Tibial nerve (tissue), 3 donors: Measurements from ENCODE around the gene RANBP2.

ENCODE experiments used
- POLR2A ChIP-seq, 2 donors: fragments of 450-650 bp; IDR thresholded peaks; one replicate each; pipeline ENCODE4 v1.6.1; 2017; ENCODE audit warnings: antibody characterized with exemption in 2 of 2, mild to moderate bottlenecking in 2 of 2, moderate library complexity in 2 of 2
- TF ChIP-seq, protein P1 (sequence below), 5 experiments: fragments of 200-600 bp in 3 of 5; fragments of 450-650 bp in 2 of 5; sonication (generic) in 3 of 5; IDR thresholded peaks; one replicate each; pipeline ENCODE4 v1.5.1; 2016 to 2019; ENCODE audit warnings: antibody characterized with exemption in 5 of 5, mild to moderate bottlenecking in 3 of 5, moderate library complexity in 2 of 5

DNA sequence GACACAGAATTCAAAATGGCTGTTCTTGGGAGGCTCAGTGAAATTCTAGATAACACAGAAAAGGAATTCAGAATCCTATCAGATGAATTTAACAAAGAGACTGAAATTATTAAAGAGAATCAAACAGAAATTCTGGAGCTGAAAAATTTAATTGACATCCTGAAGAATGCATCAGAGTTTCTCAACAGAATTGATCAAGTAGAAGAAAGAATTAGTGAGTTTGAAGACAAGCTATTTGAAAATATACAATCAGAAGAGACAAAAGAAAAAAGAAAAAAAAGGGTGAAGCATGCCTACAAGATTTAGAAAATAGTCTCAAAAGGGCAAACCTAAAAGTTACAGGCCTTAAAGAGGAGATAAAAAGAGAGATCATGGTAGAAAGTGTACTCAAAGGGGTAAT, 12.0 kb upstream of the RANBP2 start:
- TF ChIP-seq POLR2A (IDR thresholded peaks at IDR 0.05): no peak
- TF ChIP-seq, protein P1, sequence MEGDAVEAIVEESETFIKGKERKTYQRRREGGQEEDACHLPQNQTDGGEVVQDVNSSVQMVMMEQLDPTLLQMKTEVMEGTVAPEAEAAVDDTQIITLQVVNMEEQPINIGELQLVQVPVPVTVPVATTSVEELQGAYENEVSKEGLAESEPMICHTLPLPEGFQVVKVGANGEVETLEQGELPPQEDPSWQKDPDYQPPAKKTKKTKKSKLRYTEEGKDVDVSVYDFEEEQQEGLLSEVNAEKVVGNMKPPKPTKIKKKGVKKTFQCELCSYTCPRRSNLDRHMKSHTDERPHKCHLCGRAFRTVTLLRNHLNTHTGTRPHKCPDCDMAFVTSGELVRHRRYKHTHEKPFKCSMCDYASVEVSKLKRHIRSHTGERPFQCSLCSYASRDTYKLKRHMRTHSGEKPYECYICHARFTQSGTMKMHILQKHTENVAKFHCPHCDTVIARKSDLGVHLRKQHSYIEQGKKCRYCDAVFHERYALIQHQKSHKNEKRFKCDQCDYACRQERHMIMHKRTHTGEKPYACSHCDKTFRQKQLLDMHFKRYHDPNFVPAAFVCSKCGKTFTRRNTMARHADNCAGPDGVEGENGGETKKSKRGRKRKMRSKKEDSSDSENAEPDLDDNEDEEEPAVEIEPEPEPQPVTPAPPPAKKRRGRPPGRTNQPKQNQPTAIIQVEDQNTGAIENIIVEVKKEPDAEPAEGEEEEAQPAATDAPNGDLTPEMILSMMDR (IDR thresholded peaks at IDR 0.05): no peak
